Astrocyte of the spinal cord (primary cell): ENCODE measurements around the gene MYH15.

Experiments used
- DNase-seq: peaks from one replicate; pipeline ENCODE4 v3.0.0; 2011; ENCODE audit warnings: low read depth, low spot score
- H3K4me3 ChIP-seq: 2 replicates; pipeline ENCODE4 v1.5.1; 2011; ENCODE audit warnings: low read depth, mild to moderate bottlenecking, low read length, moderate library complexity
- in situ Hi-C: cut with HindIII; loops from 2 replicates; pipeline ENCODE4 v1.10.0; 2017; ENCODE audit warnings: low sequenced_read_pairs
- TF ChIP-seq, protein P1 (sequence below): IDR thresholded peaks from 2 replicates; pipeline ENCODE4 v1.5.1; 2012; ENCODE audit warnings: low read depth, mild to moderate bottlenecking, low read length, inconsistent platforms

MYH15 gene

DNA sequence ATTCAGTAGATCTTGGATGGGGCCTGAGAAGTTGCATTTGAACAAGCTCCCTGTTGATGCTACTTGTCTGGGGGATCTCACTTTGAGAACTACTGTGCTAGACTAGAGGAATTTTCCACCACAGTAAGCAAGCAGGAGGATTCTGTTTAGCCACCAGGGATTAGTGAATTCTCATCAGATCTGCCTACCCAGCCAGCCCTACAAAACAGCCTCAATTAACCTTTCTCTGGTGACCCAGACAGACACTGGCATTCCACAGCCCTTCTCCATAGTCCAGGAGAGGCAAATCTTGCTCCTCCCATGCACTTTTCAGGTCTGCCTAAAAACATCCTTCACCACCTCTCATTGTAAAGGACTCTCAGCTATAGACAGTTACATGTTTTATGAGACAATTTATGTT, 16.7 kb upstream of the MYH15 start:
- in situ Hi-C loops: no loop called here
- H3K4me3 ChIP-seq: no peak overlapping the region
- TF ChIP-seq, protein P1, sequence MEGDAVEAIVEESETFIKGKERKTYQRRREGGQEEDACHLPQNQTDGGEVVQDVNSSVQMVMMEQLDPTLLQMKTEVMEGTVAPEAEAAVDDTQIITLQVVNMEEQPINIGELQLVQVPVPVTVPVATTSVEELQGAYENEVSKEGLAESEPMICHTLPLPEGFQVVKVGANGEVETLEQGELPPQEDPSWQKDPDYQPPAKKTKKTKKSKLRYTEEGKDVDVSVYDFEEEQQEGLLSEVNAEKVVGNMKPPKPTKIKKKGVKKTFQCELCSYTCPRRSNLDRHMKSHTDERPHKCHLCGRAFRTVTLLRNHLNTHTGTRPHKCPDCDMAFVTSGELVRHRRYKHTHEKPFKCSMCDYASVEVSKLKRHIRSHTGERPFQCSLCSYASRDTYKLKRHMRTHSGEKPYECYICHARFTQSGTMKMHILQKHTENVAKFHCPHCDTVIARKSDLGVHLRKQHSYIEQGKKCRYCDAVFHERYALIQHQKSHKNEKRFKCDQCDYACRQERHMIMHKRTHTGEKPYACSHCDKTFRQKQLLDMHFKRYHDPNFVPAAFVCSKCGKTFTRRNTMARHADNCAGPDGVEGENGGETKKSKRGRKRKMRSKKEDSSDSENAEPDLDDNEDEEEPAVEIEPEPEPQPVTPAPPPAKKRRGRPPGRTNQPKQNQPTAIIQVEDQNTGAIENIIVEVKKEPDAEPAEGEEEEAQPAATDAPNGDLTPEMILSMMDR: no peak
- DNase-seq: no peak

- TF ChIP-seq, protein P1: no peak
- no peak overlapping the region for H3K4me3 ChIP-seq
- DNase-seq: no peak
- in situ Hi-C loops: no loop called here
These were observed 15.6 kb upstream of the MYH15 start for GRCh38 chr3:108525971-108526370.

DNA sequence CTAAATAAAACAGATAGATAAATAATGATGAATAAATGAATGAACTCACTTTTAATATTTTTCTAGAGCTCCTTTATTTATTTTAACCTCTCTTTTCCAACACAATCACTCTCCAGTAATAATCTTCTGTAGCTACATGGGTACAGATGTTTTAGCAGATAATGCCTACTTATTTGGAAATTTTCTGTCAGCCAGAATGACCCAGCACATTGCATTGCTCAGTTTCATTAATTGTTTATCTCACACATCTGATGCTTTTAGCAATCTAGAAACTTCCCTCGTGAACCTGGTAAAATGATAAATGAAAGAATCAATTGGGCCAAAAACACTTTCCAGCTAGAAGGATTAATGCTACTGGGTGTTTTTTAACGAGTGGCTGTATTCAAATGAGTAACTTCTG, 14.9 kb upstream of the MYH15 start:
- in situ Hi-C loops: no loop called here
- DNase-seq: no peak
- TF ChIP-seq, protein P1: no peak
- no peak overlapping the region for H3K4me3 ChIP-seq

DNA sequence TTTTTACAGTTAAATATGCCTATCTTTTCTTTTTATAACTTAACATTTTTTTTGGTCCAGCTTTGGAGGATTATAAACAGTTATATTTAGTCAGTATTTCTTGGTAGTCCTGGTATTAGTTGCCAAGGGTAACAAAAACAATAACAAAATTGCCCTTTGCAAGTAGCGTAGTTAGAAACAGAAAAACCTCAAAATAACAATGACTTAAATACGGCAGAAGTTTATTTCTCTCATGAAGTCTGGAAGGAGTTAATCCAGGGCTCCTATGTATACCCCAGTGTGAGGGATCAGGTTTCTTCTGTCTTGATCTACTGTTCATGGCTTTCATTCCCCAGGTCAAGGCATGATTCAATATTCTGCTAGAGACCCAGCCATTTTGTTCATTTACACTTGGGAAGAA, 14.1 kb upstream of the MYH15 start:
- H3K4me3 ChIP-seq: no peak overlapping the region
- peak; percentile 37 for DNase-seq
- TF ChIP-seq, protein P1: no peak
- in situ Hi-C loops: no loop called here

DNA sequence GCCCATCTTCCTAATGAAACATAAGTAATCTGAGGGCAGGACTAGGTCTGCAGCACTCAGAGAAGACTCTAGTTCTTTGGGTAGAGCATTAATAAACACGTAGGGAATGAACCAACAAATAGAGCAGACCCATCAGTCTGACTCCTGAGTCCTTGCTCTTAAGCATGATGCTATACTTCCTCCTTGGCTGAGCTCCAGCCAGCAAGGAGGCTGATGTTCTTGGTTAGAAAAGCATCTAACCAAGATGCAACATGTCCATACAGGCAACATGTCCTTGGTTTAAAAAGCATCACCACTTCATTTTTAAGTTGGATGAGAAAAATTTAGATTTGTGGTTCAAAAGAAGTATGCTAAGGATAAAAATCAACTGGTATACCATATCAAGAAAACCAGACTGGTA, 8.5 kb upstream of the MYH15 start:
- DNase-seq: peak; percentile 22
- TF ChIP-seq, protein P1: no peak
- in situ Hi-C loops: no loop called here
- H3K4me3 ChIP-seq: no peak overlapping the region

DNA sequence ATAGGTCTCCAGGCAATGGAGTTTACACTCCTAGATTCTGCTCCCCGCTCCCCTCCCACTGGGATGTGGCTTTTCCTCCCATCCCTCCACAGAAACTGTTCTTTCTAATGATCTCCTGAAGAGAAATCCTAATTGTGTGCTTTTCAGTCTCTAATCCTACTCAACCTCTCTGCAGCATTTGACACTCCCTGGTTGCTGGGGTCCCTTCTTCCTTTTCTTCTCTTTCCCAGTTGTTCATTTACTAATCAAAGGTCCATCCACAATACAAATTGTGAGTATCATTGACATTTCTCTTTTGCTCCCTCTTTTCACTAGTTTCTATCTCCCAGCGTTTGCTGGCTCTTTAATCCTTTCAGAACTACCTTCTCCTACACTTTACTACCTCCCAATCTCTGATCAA, 6.5 kb upstream of the MYH15 start:
- no peak overlapping the region for H3K4me3 ChIP-seq
- in situ Hi-C loops: no loop called here
- DNase-seq: no peak
- TF ChIP-seq, protein P1: no peak

- TF ChIP-seq, protein P1: no peak
- no peak overlapping the region for H3K4me3 ChIP-seq
- in situ Hi-C loops: no loop called here
- peak; percentile 6 for DNase-seq
These were observed 3.6 kb upstream of the MYH15 start for GRCh38 chr3:108513961-108514360.
